IMR-90 (cell line): ENCODE data around the gene NEUROD1. TPM values are rescaled to one million over a fixed set of nuclear protein-coding genes. Genes with fewer than 3 reads are reported as not detected.

ENCODE experiments used
- ATAC-seq: fragments of 200-7000 bp; cut with Tn5 transposase; 2 replicates; pipeline ENCODE4 v1.9.1; 2020; ENCODE audit warnings: low read depth, mild to moderate bottlenecking, moderate library complexity
- BruUV-seq: library from RNA; stranded (reverse); fragments of 400-500 nt; replicated peaks from 2 replicates; lab custom pipeline; 2021; lab: Mats Ljungman, UMichigan
- CTCF ChIA-PET: fragments of 300-600 bp; formaldehyde crosslinking; extraction: SDS; loops from one replicate; lab custom pipeline; 2021; ENCODE audit warnings: antibody characterized with exemption; lab: Yijun Ruan, JAX
- POLR2A ChIA-PET: fragments of 300-600 bp; sonication (Branson Sonifier 250); formaldehyde crosslinking; loops from one replicate; lab custom pipeline; 2022; ENCODE audit warnings: antibody characterized with exemption; ENCODE audit not compliant: unreplicated experiment; lab: Charles Lee
- DNase-seq: peaks from one replicate; pipeline ENCODE4 v3.0.0; 2013
- H2AFZ ChIP-seq: replicated peaks from 2 replicates; pipeline ENCODE3; 2013; ENCODE audit warnings: low read length, mild to moderate bottlenecking; ENCODE audit not compliant: poor library complexity
- H2AK5ac ChIP-seq: 2 replicates; pipeline ENCODE4 v1.6.1; 2013; ENCODE audit warnings: low read depth, low read length, inconsistent platforms
- H2AK9ac ChIP-seq: replicated peaks from 2 replicates; pipeline ENCODE3; 2013; ENCODE audit warnings: mild to moderate bottlenecking, low read depth, low read length, moderate library complexity; ENCODE audit not compliant: poor library complexity
- H2BK120ac ChIP-seq: 2 replicates; pipeline ENCODE4 v1.6.1; 2013; ENCODE audit warnings: low read depth, low read length, inconsistent platforms
- H2BK15ac ChIP-seq: 3 replicates; pipeline ENCODE4 v1.6.1; 2013; ENCODE audit warnings: low read depth, low read length, inconsistent platforms
- H2BK20ac ChIP-seq: 2 replicates; pipeline ENCODE4 v1.6.1; 2013; ENCODE audit warnings: low read depth, mild to moderate bottlenecking, inconsistent platforms, low read length, moderate library complexity
- H2BK5ac ChIP-seq: 2 replicates; pipeline ENCODE4 v1.6.1; 2013; ENCODE audit warnings: mild to moderate bottlenecking, low read depth, low read length, inconsistent platforms; ENCODE audit not compliant: poor library complexity, severe bottlenecking
- H3K14ac ChIP-seq: replicated peaks from 2 replicates; pipeline ENCODE4 v1.6.1; 2013; ENCODE audit warnings: low read depth, low read length, inconsistent platforms
- H3K18ac ChIP-seq: 2 replicates; pipeline ENCODE4 v1.6.1; 2013; ENCODE audit warnings: low read depth, low read length, control low read depth
- H3K23ac ChIP-seq: 2 replicates; pipeline ENCODE4 v1.6.1; 2013; ENCODE audit warnings: low read depth, low read length, inconsistent platforms
- H3K27ac ChIP-seq: 2 replicates; pipeline ENCODE4 v1.5.1; 2013; ENCODE audit warnings: mild to moderate bottlenecking, control low read depth, low read length; ENCODE audit not compliant: insufficient read depth
- H3K27me3 ChIP-seq: 2 replicates; pipeline ENCODE4 v1.6.1; 2013; ENCODE audit warnings: low read length; ENCODE audit not compliant: control insufficient read depth, insufficient read depth
- H3K36me3 ChIP-seq: 2 replicates; pipeline ENCODE4 v1.6.1; 2013; ENCODE audit warnings: low read length, mixed read lengths; ENCODE audit not compliant: control insufficient read depth, insufficient read depth
- H3K4ac ChIP-seq: 2 replicates; pipeline ENCODE4 v1.6.1; 2013; ENCODE audit warnings: low read depth, low read length, inconsistent platforms
- H3K4me1 ChIP-seq: 2 replicates; pipeline ENCODE4 v1.6.1; 2013; ENCODE audit warnings: low read length, mixed read lengths; ENCODE audit not compliant: control insufficient read depth, insufficient read depth
- H3K4me2 ChIP-seq: 2 replicates; pipeline ENCODE4 v1.6.1; 2013; ENCODE audit warnings: low read depth, mild to moderate bottlenecking, control low read depth, low read length, moderate library complexity
- H3K4me3 ChIP-seq: 2 replicates; pipeline ENCODE4 v1.5.1; 2013; ENCODE audit warnings: low read depth, mild to moderate bottlenecking, control low read depth, low read length, moderate library complexity; ENCODE audit not compliant: insufficient read depth
- H3K56ac ChIP-seq: 2 replicates; pipeline ENCODE4 v1.6.1; 2013; ENCODE audit warnings: low read length, inconsistent platforms; ENCODE audit not compliant: insufficient read depth; ENCODE audit errors: extremely low read depth
- H3K79me1 ChIP-seq, 2 experiments: 2 replicates each; pipeline ENCODE4 v1.6.1; 2013; ENCODE audit warnings: low read length in 2 of 2, inconsistent platforms in 1 of 2, low read depth in 1 of 2
- H3K9ac ChIP-seq: 2 replicates; pipeline ENCODE4 v1.6.1; 2013; ENCODE audit warnings: low read depth, low read length, control low read depth
- H3K9me1 ChIP-seq: 2 replicates; pipeline ENCODE4 v1.6.1; 2013; ENCODE audit warnings: low read length, inconsistent platforms; ENCODE audit not compliant: insufficient read depth
- H3K9me3 ChIP-seq: 2 replicates; pipeline ENCODE4 v1.6.1; 2013; ENCODE audit warnings: low read length; ENCODE audit not compliant: control insufficient read depth, insufficient read depth
- H4K20me1 ChIP-seq: 2 replicates; pipeline ENCODE4 v1.6.1; 2013; ENCODE audit warnings: low read length, inconsistent platforms; ENCODE audit not compliant: insufficient read depth
- H4K5ac ChIP-seq: 2 replicates; pipeline ENCODE4 v1.6.1; 2013; ENCODE audit warnings: mild to moderate bottlenecking, low read depth, low read length, control low read depth
- H4K8ac ChIP-seq, 2 experiments: 2 replicates each; pipeline ENCODE4 v1.6.1; 2013; ENCODE audit warnings: low read depth in 2 of 2, low read length in 2 of 2, control low read depth in 1 of 2, inconsistent platforms in 1 of 2
- H4K91ac ChIP-seq: 2 replicates; pipeline ENCODE4 v1.6.1; 2013; ENCODE audit warnings: low read depth, low read length, inconsistent platforms; ENCODE audit not compliant: insufficient read depth
- BHLHE40 ChIP-seq: fragments of 150-350 bp; IDR thresholded peaks from 2 replicates; pipeline ENCODE4 v1.6.1; 2016; ENCODE audit warnings: mild to moderate bottlenecking, low read depth, low read length
- CEBPB ChIP-seq: IDR thresholded peaks from 2 replicates; pipeline ENCODE4 v1.6.1; 2012; ENCODE audit warnings: low read depth, low read length, improper control_type of control experiment
- CHD1 ChIP-seq: IDR thresholded peaks from 2 replicates; pipeline ENCODE4 v1.6.1; 2012; ENCODE audit warnings: low read depth, low read length, improper control_type of control experiment
- CTCF ChIP-seq: conservative IDR thresholded peaks from 2 replicates; pipeline ENCODE4 v1.5.1; 2012; ENCODE audit warnings: mild to moderate bottlenecking, low read depth, low read length, improper control_type of control experiment
- ELK1 ChIP-seq: fragments of 150-350 bp; IDR thresholded peaks from 2 replicates; pipeline ENCODE4 v1.6.1; 2016; ENCODE audit warnings: low read depth, mild to moderate bottlenecking, low read length, moderate library complexity, borderline replicate concordance
- FOS ChIP-seq: fragments of 150-350 bp; IDR thresholded peaks from 2 replicates; pipeline ENCODE4 v1.6.1; 2016; ENCODE audit warnings: low read depth, low read length
- MAFK ChIP-seq: IDR thresholded peaks from 2 replicates; pipeline ENCODE4 v1.6.1; 2012; ENCODE audit warnings: low read depth, low read length, improper control_type of control experiment
- MAZ ChIP-seq: IDR thresholded peaks from 2 replicates; pipeline ENCODE4 v1.6.1; 2012; ENCODE audit warnings: low read depth, mild to moderate bottlenecking, low read length, improper control_type of control experiment, moderate library complexity, borderline replicate concordance
- MXI1 ChIP-seq: IDR thresholded peaks from 2 replicates; pipeline ENCODE4 v1.6.1; 2012; ENCODE audit warnings: low read depth, mild to moderate bottlenecking, low read length, moderate library complexity, borderline replicate concordance
- NFE2L2 ChIP-seq: fragments of 150-350 bp; IDR thresholded peaks from 2 replicates; pipeline ENCODE4 v1.6.1; 2016; ENCODE audit warnings: low read depth, mild to moderate bottlenecking, low read length
- POLR2A ChIP-seq: IDR thresholded peaks from 2 replicates; pipeline ENCODE4 v1.6.1; 2012; ENCODE audit warnings: mild to moderate bottlenecking, low read depth, low read length
- RAD21 ChIP-seq: IDR thresholded peaks from 2 replicates; pipeline ENCODE4 v1.6.1; 2012; ENCODE audit warnings: low read length, improper control_type of control experiment
- RCOR1 ChIP-seq: IDR thresholded peaks from 2 replicates; pipeline ENCODE4 v1.6.1; 2012; ENCODE audit warnings: mild to moderate bottlenecking, low read length, improper control_type of control experiment; ENCODE audit not compliant: insufficient replicate concordance
- RFX5 ChIP-seq: IDR thresholded peaks from 2 replicates; pipeline ENCODE4 v1.8.0; 2012; ENCODE audit warnings: low read depth, mild to moderate bottlenecking, low read length, moderate library complexity
- SMC3 ChIP-seq: fragments of 150-350 bp; IDR thresholded peaks from 2 replicates; pipeline ENCODE4 v1.6.1; 2016; ENCODE audit warnings: low read depth, mild to moderate bottlenecking, antibody characterized with exemption, low read length, moderate library complexity
- USF2 ChIP-seq: fragments of 150-350 bp; IDR thresholded peaks from 2 replicates; pipeline ENCODE4 v1.6.1; 2017; ENCODE audit warnings: mild to moderate bottlenecking, antibody characterized with exemption, low read length, low read depth
- WGBS, 2 experiments: methylation state at CpG; one replicate each; pipeline versions ENCODE4 v1.1.5 to v1.1.7; 2013; ENCODE audit warnings: missing lambda C conversion rate in 2 of 2; ENCODE audit not compliant: insufficient read length in 1 of 2; ENCODE audit errors: extremely low coverage in 2 of 2; 5-methylcytosine and 5-hydroxymethylcytosine counted together
- dilution Hi-C: fragments of 300-500 bp; cut with HindIII; formaldehyde crosslinking; loops from one replicate; pipeline ENCODE4 v1.14.3; 2018; ENCODE audit warnings: low sequenced_read_pairs; ENCODE audit not compliant: unreplicated experiment
- in situ Hi-C: fragments of 300-500 bp; cut with MboI; formaldehyde crosslinking; loops from 3 replicates; pipeline ENCODE4 v1.14.3; 2019; ENCODE audit warnings: low sequenced_read_pairs, inconsistent platforms, mixed read lengths
- intact Hi-C: fragments of 100-400 bp; cut with micrococcal nuclease; formaldehyde crosslinking; loops from 2 replicates; pipeline ENCODE4 v1.10.0; 2022
- polyA plus RNA-seq, 3 experiments: library from polyadenylated mRNA; depleted of rRNA; stranded (reverse); fragments of >200 nt; gene quantifications; 2 replicates each; pipeline ENCODE4 v1.2.3, GENCODE V29; 2012; ENCODE audit warnings: low replicate concordance in 1 of 3
- total RNA-seq: library from RNA; depleted of rRNA; stranded (reverse); fragments of >200 nt; gene quantifications from 2 replicates; pipeline ENCODE4 v1.2.3, GENCODE V29; 2012

Gene NEUROD1
- total and polyA plus RNA-seq, 2 of the 4 experiments (the other 2 are of a cell fraction): not detected

GRCh38 chr2:181649436-181649979 lies 30.8 kb downstream of the NEUROD1 start:
- Histone ChIP-seq H3K27me3 (peaks cover 2% of the 10 kb centered on the region), H3K4me2 (no peak overlapping the region), H4K91ac (no peak overlapping the region), H2AK9ac (no peak overlapping the region), H3K18ac (no peak overlapping the region), H3K56ac (no peak overlapping the region), H4K5ac (no peak overlapping the region), H3K4me1 (no peaks in the 10 kb centered on the region), H3K14ac (no peak overlapping the region), H3K36me3 (no peaks in the 10 kb centered on the region), H2BK120ac (no peak overlapping the region), H3K27ac (no peak overlapping the region), H3K9me1 (no peaks in the 10 kb centered on the region; the same call in 1 of the 2 replicates), H2AFZ (no peak overlapping the region), H2BK20ac (no peak overlapping the region), H3K23ac (no peak overlapping the region), H3K4ac (no peak overlapping the region), H3K9me3 (no peaks in the 10 kb centered on the region), H3K4me3 (no peak overlapping the region), H2BK5ac (no peak overlapping the region), H3K9ac (no peak overlapping the region), H4K20me1 (no peaks in the 10 kb centered on the region), H3K79me1 (no peaks in the 10 kb centered on the region), H2AK5ac (no peak overlapping the region), H2BK15ac (no peak overlapping the region), H4K8ac (no peak overlapping the region)
- CTCF ChIA-PET: no interaction called here
- TF ChIP-seq CTCF (no peak), RCOR1 (no peak), BHLHE40 (no peak), RAD21 (no peak), NFE2L2 (no peak), MXI1 (no peak), USF2 (no peak), RFX5 (no peak), MAZ (no peak), FOS (no peak), CEBPB (no peak), MAFK (no peak), ELK1 (no peak), POLR2A (no peak), CHD1 (no peak), SMC3 (no peak)
- intact Hi-C loops: no loop called here
- no CpG with 5 or more reads among the region's 4 CpGs for WGBS, 2 experiments
- POLR2A ChIA-PET: no interaction called here
- BruUV-seq: no TSS peak
- dilution Hi-C loops: no loop called here
- in situ Hi-C loops: no loop called here
- DNase-seq (no peak), ATAC-seq (no peak)
